ENCODE results near the gene LAMA3.

LAMA3 gene

GRCh38 chr18:23668731-23669130 lies 20.5 kb upstream of the LAMA3 start:
- no peak overlapping the region for H3K4me3 ChIP-seq
- peak overlapping the region in 9 of 11 experiments; percentile 2 to 63 (median 54); a peak in 16 of 22 replicates for H3K4me2 ChIP-seq
- H3K9me3 ChIP-seq (replicated peaks in 1 of 11): no peaks in the 10 kb centered on the region
- H3K36me3 ChIP-seq: no peaks in the 10 kb centered on the region
- TF ChIP-seq Cebpa-rat (IDR thresholded peaks at IDR 0.05): no peak
- H3K27me3 ChIP-seq: peaks cover 0 to 11% (median 5%) of the 10 kb centered on the region in 11 experiments; a peak in 17 of 22 replicates
- peaks cover 23 to 56% (median 41%) of the 10 kb centered on the region in 10 experiments for H3K4me1 ChIP-seq
- no peaks in the 10 kb centered on the region for H4K20me1 ChIP-seq
- no peak overlapping the region for H3K9ac ChIP-seq
- no peak overlapping the region for H3K27ac ChIP-seq

- no peak for TF ChIP-seq Cebpa-rat (IDR thresholded peaks at IDR 0.05)
- H3K9ac ChIP-seq: no peak overlapping the region
- no peak overlapping the region for H3K4me3 ChIP-seq
- peaks cover 0 to 6% (median 2%) of the 10 kb centered on the region in 11 experiments; a peak in 8 of 22 replicates for H3K27me3 ChIP-seq
- H3K36me3 ChIP-seq: no peaks in the 10 kb centered on the region
- H3K27ac ChIP-seq: no peak overlapping the region
- H4K20me1 ChIP-seq: no peaks in the 10 kb centered on the region
- H3K9me3 ChIP-seq (replicated peaks in 1 of 11): no peaks in the 10 kb centered on the region
- peaks cover 23 to 56% (median 41%) of the 10 kb centered on the region in 10 experiments for H3K4me1 ChIP-seq
- peak overlapping the region in 9 of 11 experiments; percentile 2 to 63 (median 54); a peak in 17 of 22 replicates for H3K4me2 ChIP-seq
Measured at GRCh38 chr18:23669202-23669766, 20.0 kb upstream of the LAMA3 start.

GRCh38 chr18:23669804-23670405 lies 19.3 kb upstream of the LAMA3 start:
- Histone ChIP-seq H3K27ac (peak overlapping the region in 2 of 11 experiments; percentile 67 to 74; a peak in 2 of 22 replicates), H3K9ac (no peak overlapping the region), H3K36me3 (no peaks in the 10 kb centered on the region), H3K4me1 (peaks cover 22 to 54% (median 39%) of the 10 kb centered on the region in 10 experiments), H3K4me2 (peak overlapping the region in 7 of 11 experiments; percentile 41 to 63 (median 56); a peak in 9 of 22 replicates), H4K20me1 (no peaks in the 10 kb centered on the region), H3K9me3 (replicated peaks in 1 of 11) (no peaks in the 10 kb centered on the region), H3K27me3 (peaks cover 0 to under 1% (median 0%) of the 10 kb centered on the region in 11 experiments; a peak in 2 of 22 replicates), H3K4me3 (no peak overlapping the region)
- TF ChIP-seq Cebpa-rat (IDR thresholded peaks at IDR 0.05): no peak

GRCh38 chr18:23671564-23671963 lies 17.7 kb upstream of the LAMA3 start:
- no peaks in the 10 kb centered on the region for H4K20me1 ChIP-seq
- H3K27ac ChIP-seq: peak overlapping the region in 6 of 11 experiments; percentile 50 to 75 (median 70); a peak in 12 of 22 replicates
- no peaks in the 10 kb centered on the region for H3K9me3 ChIP-seq (replicated peaks in 1 of 11)
- no peaks in the 10 kb centered on the region for H3K27me3 ChIP-seq
- no peaks in the 10 kb centered on the region for H3K36me3 ChIP-seq
- H3K4me1 ChIP-seq: peaks cover 10 to 41% (median 30%) of the 10 kb centered on the region in 10 experiments
- H3K4me2 ChIP-seq: peak overlapping the region; percentile 55 to 91 (median 72)
- peak overlapping the region in 5 of 11 experiments; percentile 11 to 54 (median 29); a peak in 8 of 22 replicates for H3K9ac ChIP-seq
- peak in 2 of 11 experiments; percentile 40 to 42; a peak in 3 of 22 replicates for TF ChIP-seq Cebpa-rat (IDR thresholded peaks at IDR 0.05)
- no peak overlapping the region for H3K4me3 ChIP-seq

- Histone ChIP-seq H3K27ac (no peak overlapping the region), H3K9ac (no peak overlapping the region), H3K27me3 (no peaks in the 10 kb centered on the region), H3K4me1 (peaks cover 10 to 37% (median 28%) of the 10 kb centered on the region in 10 experiments), H3K36me3 (no peaks in the 10 kb centered on the region), H3K9me3 (replicated peaks in 1 of 11) (no peaks in the 10 kb centered on the region), H4K20me1 (no peaks in the 10 kb centered on the region), H3K4me2 (no peak overlapping the region), H3K4me3 (no peak overlapping the region)
- TF ChIP-seq Cebpa-rat (IDR thresholded peaks at IDR 0.05): no peak
Measured at GRCh38 chr18:23673725-23674124, 15.5 kb upstream of the LAMA3 start.

- H3K9ac ChIP-seq: no peak overlapping the region
- no peaks in the 10 kb centered on the region for H3K9me3 ChIP-seq (replicated peaks in 1 of 11)
- H3K36me3 ChIP-seq: no peaks in the 10 kb centered on the region
- H3K27me3 ChIP-seq: no peaks in the 10 kb centered on the region
- TF ChIP-seq Cebpa-rat (IDR thresholded peaks at IDR 0.05): no peak
- H3K4me3 ChIP-seq: no peak overlapping the region
- no peak overlapping the region for H3K4me2 ChIP-seq
- no peaks in the 10 kb centered on the region for H4K20me1 ChIP-seq
- H3K4me1 ChIP-seq: peaks cover 10 to 23% (median 19%) of the 10 kb centered on the region in 10 experiments
- H3K27ac ChIP-seq: no peak overlapping the region
Measured at GRCh38 chr18:23675236-23675635, 14.0 kb upstream of the LAMA3 start.

- Histone ChIP-seq H3K9me3 (replicated peaks in 1 of 11) (no peaks in the 10 kb centered on the region), H3K4me1 (peaks cover 10 to 17% (median 15%) of the 10 kb centered on the region in 10 experiments), H3K4me2 (no peak overlapping the region), H3K36me3 (no peaks in the 10 kb centered on the region), H3K4me3 (no peak overlapping the region), H4K20me1 (no peaks in the 10 kb centered on the region), H3K27me3 (no peaks in the 10 kb centered on the region), H3K9ac (no peak overlapping the region), H3K27ac (no peak overlapping the region)
- TF ChIP-seq Cebpa-rat (IDR thresholded peaks at IDR 0.05): no peak
Measured at GRCh38 chr18:23675896-23676295, 13.4 kb upstream of the LAMA3 start.

GRCh38 chr18:23682045-23682444 lies 7.2 kb upstream of the LAMA3 start:
- H3K4me3 ChIP-seq: no peak overlapping the region
- H3K36me3 ChIP-seq: no peaks in the 10 kb centered on the region
- no peaks in the 10 kb centered on the region for H3K9me3 ChIP-seq (replicated peaks in 1 of 11)
- H3K9ac ChIP-seq: no peak overlapping the region
- H3K4me1 ChIP-seq: no peaks in the 10 kb centered on the region
- TF ChIP-seq Cebpa-rat (IDR thresholded peaks at IDR 0.05): no peak
- H4K20me1 ChIP-seq: no peaks in the 10 kb centered on the region
- H3K27me3 ChIP-seq: no peaks in the 10 kb centered on the region
- H3K27ac ChIP-seq: no peak overlapping the region
- no peak overlapping the region for H3K4me2 ChIP-seq

- TF ChIP-seq Cebpa-rat (IDR thresholded peaks at IDR 0.05): no peak
- Histone ChIP-seq H3K4me2 (no peak overlapping the region), H3K9me3 (replicated peaks in 1 of 11) (no peaks in the 10 kb centered on the region), H3K4me1 (no peaks in the 10 kb centered on the region), H3K4me3 (no peak overlapping the region), H3K9ac (no peak overlapping the region), H3K36me3 (no peaks in the 10 kb centered on the region), H4K20me1 (no peaks in the 10 kb centered on the region), H3K27ac (no peak overlapping the region), H3K27me3 (peaks cover 0 to 3% (median under 1%) of the 10 kb centered on the region in 11 experiments; a peak in 10 of 22 replicates)
Measured at GRCh38 chr18:23682472-23682871, 6.8 kb upstream of the LAMA3 start.

All from BLaER1 treated with 17β-estradiol and CSF1 and Interleukin-3, amounts not matched to agents 10 nM and 100 nM (cell line).